ENCODE data around the gene CKAP4. TPM values are rescaled to one million over a fixed set of nuclear protein-coding genes. Genes with fewer than 3 reads are reported as not detected.
A peak's percentile ranks its signal among the peaks of the same experiment; 100 is the strongest.

CKAP4 gene
- 41.7 TPM for polyA plus RNA-seq (2012; ENCODE audit: insufficient read depth, insufficient read length, low read depth)

GRCh38 chr12:106247674-106248311 lies at the start of gene CKAP4:
Gene CKAP4, minus strand, starts transcription at chr12:106248020. Its CDS starts 169 bp downstream, at chr12:106247851.
- H3K36me3 ChIP-seq, result no peaks in the 10 kb centered on the region
- no peaks in the 10 kb centered on the region for H3K4me1 ChIP-seq
- H3K27me3 ChIP-seq, result no peaks in the 10 kb centered on the region
- no peak for TF ChIP-seq CTCF (IDR thresholded peaks at IDR 0.05; ENCODE audit: low read depth, low read length)
- peak within 1 kb of the TSS; percentile 73 for H3K4me3 ChIP-seq (ENCODE audit: low read depth, low read length)
- no peaks in the 10 kb centered on the region for H3K9me3 ChIP-seq
- peak; percentile 82 for DNase-seq

- peaks cover 9% of the 10 kb centered on the region; the same call in 1 of the 2 replicates for H3K27me3 ChIP-seq
- DNase-seq, result no peak
- H3K4me3 ChIP-seq (ENCODE audit: low read depth, low read length), result no peak overlapping the region
- no peak for TF ChIP-seq CTCF (IDR thresholded peaks at IDR 0.05; ENCODE audit: low read depth, low read length)
- H3K4me1 ChIP-seq, result peaks cover 7% of the 10 kb centered on the region; the same call in 1 of the 2 replicates
- H3K9me3 ChIP-seq, result peaks cover 2% of the 10 kb centered on the region; the same call in 1 of the 2 replicates
- no peaks in the 10 kb centered on the region for H3K36me3 ChIP-seq
Measured at GRCh38 chr12:106297075-106297474, 49.3 kb upstream of the CKAP4 start.

GRCh38 chr12:106296179-106296877 lies 48.5 kb upstream of the CKAP4 start:
- no peaks in the 10 kb centered on the region for H3K9me3 ChIP-seq
- H3K4me3 ChIP-seq (ENCODE audit: low read depth, low read length), result no peak overlapping the region
- no peaks in the 10 kb centered on the region for H3K36me3 ChIP-seq
- TF ChIP-seq CTCF (IDR thresholded peaks at IDR 0.05; ENCODE audit: low read depth, low read length), result no peak
- H3K4me1 ChIP-seq, result 0 out of 2 replicates have a peak, but pooled peaks cover under 1% of the 10 kb centered on the region
- H3K27me3 ChIP-seq, result peaks cover 6% of the 10 kb centered on the region; the same call in 1 of the 2 replicates
- DNase-seq, result no peak

GRCh38 chr12:106292339-106292738 lies 44.5 kb upstream of the CKAP4 start:
- TF ChIP-seq CTCF (IDR thresholded peaks at IDR 0.05; ENCODE audit: low read depth, low read length), result no peak
- no peaks in the 10 kb centered on the region for H3K9me3 ChIP-seq
- H3K27me3 ChIP-seq, result peaks cover 6% of the 10 kb centered on the region; the same call in 1 of the 2 replicates
- H3K36me3 ChIP-seq, result no peaks in the 10 kb centered on the region
- no peaks in the 10 kb centered on the region for H3K4me1 ChIP-seq
- no peak overlapping the region for H3K4me3 ChIP-seq (ENCODE audit: low read depth, low read length)
- no peak for DNase-seq

- no peaks in the 10 kb centered on the region for H3K9me3 ChIP-seq
- H3K36me3 ChIP-seq, result no peaks in the 10 kb centered on the region
- no peaks in the 10 kb centered on the region for H3K4me1 ChIP-seq
- no peak overlapping the region for H3K4me3 ChIP-seq (ENCODE audit: low read depth, low read length)
- DNase-seq, result no peak
- H3K27me3 ChIP-seq, result peaks cover 6% of the 10 kb centered on the region; the same call in 1 of the 2 replicates
- no peak for TF ChIP-seq CTCF (IDR thresholded peaks at IDR 0.05; ENCODE audit: low read depth, low read length)
Measured at GRCh38 chr12:106291342-106291741, 43.5 kb upstream of the CKAP4 start.

GRCh38 chr12:106290666-106291065 lies 42.8 kb upstream of the CKAP4 start:
- no peaks in the 10 kb centered on the region for H3K4me1 ChIP-seq
- peaks cover 6% of the 10 kb centered on the region for H3K27me3 ChIP-seq
- DNase-seq, result no peak
- no peaks in the 10 kb centered on the region for H3K36me3 ChIP-seq
- TF ChIP-seq CTCF (IDR thresholded peaks at IDR 0.05; ENCODE audit: low read depth, low read length), result no peak
- no peaks in the 10 kb centered on the region for H3K9me3 ChIP-seq
- no peak overlapping the region for H3K4me3 ChIP-seq (ENCODE audit: low read depth, low read length)

All from BE2C (cell line).